GM15510 (cell line): ENCODE measurements around the gene SPAG6.

Experiments
- POLR2A ChIP-seq: IDR thresholded peaks from 3 replicates; pipeline ENCODE4 v1.6.1; 2011; ENCODE audit warnings: borderline replicate concordance; ENCODE audit not compliant: insufficient read length; ENCODE audit errors: extremely low read depth

SPAG6 gene

DNA sequence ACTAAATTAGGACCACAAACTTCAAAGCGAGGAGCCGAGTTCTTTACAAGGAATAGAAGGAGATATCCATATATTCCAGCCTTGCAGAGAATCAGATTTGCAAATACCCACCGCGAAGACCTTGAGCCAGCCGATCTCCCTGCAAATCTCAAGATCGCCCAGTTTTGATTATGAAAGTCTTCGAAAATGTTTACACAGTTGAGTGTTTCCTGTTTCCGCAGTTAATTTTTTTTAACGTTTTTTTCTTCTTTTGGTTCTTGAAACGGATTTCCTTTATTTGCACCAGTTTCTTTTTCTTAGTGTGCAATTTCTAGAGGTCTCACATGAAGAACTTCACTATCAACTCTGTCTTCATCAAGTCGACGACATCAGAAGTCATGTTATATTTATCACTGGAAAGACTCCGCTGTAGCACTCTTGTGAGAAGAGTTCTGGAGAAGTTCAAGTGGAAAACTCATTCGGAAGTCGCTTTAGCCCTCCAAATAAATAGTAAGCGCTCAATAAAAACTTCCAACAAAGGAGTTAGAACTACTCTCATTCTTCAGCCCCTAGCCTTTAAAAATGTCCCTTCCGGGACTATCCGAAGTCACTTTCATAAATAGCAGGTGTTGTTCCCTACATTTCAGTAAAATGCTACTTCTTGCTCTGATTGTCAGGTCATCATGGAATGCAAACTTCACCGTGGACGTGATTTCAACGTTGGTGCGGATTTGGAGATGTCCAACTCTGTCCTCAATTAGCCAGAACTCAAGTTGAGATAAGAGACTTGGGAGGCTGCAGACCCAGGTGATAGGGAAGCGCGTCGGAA is 11.9 kb upstream of the SPAG6 start:
- TF ChIP-seq POLR2A: no peak

GRCh38 chr10:22333975-22334282 is 11.4 kb upstream of the SPAG6 start:
- no peak for TF ChIP-seq POLR2A

DNA sequence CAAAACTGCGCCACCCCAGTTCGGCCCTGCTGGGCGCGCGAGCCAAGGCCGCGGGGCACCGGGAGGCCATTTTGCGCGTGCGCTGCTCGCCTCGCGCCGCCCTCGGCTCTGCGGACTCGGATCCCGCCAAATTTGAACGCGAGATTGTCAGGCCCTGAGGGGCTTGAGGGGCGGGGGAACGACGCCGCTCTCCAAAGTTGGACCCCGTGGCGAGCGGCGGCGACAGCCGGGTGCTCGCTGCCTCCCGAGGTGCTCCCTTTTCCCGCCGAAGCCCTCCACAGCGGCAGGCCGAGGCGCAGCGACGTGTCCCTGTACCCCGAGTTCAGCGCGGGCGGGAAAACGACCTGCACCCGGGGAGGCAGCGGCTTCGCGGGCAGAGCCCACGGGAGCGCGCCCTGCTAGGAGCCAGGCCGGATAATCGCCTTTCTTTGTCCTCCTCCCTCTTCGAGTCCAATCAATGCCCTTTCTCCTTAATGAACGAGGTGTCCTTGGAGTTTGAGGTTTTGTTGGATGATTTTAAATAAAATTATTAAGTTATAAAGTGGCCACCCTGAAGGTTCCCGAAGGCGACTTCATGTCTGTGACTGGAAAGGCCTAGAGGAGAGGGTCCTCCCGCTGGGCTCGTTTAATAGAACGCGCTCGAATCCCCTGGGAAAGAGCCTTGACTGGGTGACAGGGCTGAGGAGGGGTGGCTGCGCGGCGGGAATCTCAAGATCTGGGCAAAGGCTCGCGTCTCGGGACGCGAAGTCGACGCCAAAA is 10.7 kb upstream of the SPAG6 start:
- TF ChIP-seq POLR2A: no peak

GRCh38 chr10:22335173-22335933 is 9.9 kb upstream of the SPAG6 start:
- peak; percentile 50 for TF ChIP-seq POLR2A

GRCh38 chr10:22338185-22338900 is 7.0 kb upstream of the SPAG6 start:
- TF ChIP-seq POLR2A: no peak

DNA sequence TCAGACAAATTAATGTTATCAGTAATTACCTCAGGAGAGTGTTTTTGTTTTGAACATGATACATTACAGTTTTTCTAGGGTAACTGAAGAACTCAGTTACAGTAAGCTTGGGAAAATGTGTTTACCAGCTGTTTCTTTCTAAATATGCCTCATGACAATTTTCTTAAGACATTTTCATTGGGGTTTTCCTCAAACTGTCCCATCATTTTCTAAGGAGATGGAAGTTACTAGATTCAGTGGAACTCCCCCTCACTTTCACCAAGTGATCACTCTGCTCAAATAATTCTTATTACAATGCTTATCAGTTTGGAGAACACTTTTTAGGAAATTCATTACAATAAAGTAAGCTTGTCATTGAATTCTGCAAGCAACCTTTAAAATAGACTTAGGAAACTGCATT is 6.4 kb upstream of the SPAG6 start:
- TF ChIP-seq POLR2A: no peak

- no peak for TF ChIP-seq POLR2A
Measured at GRCh38 chr10:22339761-22340328, 5.5 kb upstream of the SPAG6 start.

- TF ChIP-seq POLR2A: peak; percentile 64
Measured at GRCh38 chr10:22340329-22341189, 4.7 kb upstream of the SPAG6 start.

GRCh38 chr10:22341190-22341925 is 3.9 kb upstream of the SPAG6 start:
- TF ChIP-seq POLR2A: no peak

GRCh38 chr10:22341926-22342196 is 3.4 kb upstream of the SPAG6 start:
- no peak for TF ChIP-seq POLR2A

DNA sequence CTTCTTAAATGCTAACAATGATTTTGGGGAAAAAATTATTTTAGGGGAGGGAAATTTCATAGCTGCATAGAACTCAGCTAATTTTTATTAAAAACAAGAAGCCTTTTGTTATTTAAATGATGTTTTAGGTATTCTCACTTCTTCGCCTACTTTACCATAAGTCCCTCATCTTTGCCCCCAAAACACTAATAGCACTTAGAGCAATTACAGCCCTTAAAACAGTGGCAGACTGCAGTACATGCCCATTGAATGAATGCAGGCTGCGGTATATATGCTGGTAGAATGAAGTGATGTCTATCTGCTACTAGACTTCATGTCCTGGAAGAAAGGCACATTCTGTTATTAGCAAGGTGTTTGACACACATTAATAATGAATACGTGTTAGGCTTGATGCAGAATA is 2.9 kb upstream of the SPAG6 start:
- TF ChIP-seq POLR2A: no peak

GRCh38 chr10:22343731-22344130 is 1.6 kb upstream of the SPAG6 start:
- TF ChIP-seq POLR2A: no peak

DNA sequence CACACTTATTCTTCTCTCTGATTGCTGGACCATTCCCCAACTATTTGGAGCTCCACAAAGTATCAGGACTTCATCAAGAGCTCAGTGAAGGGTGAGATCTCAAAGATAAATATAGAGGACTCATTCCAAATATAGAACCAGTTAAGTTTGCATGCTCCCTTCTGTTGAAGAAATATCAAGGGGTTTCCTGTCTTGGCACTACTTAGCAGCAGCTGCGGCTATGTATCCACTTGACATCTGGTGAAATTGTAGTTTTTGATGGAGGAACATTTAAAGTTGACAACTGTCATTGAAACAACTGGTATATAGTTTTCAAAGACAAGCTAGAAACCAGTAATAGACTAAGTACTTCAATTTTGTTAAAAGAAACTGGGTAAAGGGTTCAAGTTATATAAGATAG is 1.0 kb upstream of the SPAG6 start:
- no peak for TF ChIP-seq POLR2A
